ENCODE measurements around the gene UBL5. TPM values are rescaled to one million over a fixed set of nuclear protein-coding genes. Genes with fewer than 3 reads are reported as not detected.

UBL5 gene
- polyA plus RNA-seq, 1 of the 3 experiments (the other 2 are of a cell fraction) = 2,602 TPM

- ChIA-PET POLR2A (no interaction called here), CTCF (no interaction called here)
- TF ChIP-seq RXRA (IDR thresholded peaks at IDR 0.05; ENCODE audit: borderline replicate concordance, low read depth) = no peak
- no peak for TF ChIP-seq FOXJ3 (CRISPR knock-in tag; IDR thresholded peaks at IDR 0.05)
- no peak for TF ChIP-seq TEAD4 (IDR thresholded peaks at IDR 0.05; ENCODE audit: borderline replicate concordance, insufficient read depth)
- no peak for TF ChIP-seq PBX3 (IDR thresholded peaks at IDR 0.05)
- TF ChIP-seq SMC3 (IDR thresholded peaks at IDR 0.05; ENCODE audit: low read depth, low read length) = no peak
- no peak for TF ChIP-seq RAD21 (IDR thresholded peaks at IDR 0.05; ENCODE audit: low read length)
- no peak for TF ChIP-seq ZBTB33 (IDR thresholded peaks at IDR 0.05; ENCODE audit: borderline replicate concordance, low read depth)
- TF ChIP-seq CTCF (IDR thresholded peaks at IDR 0.05) = no peak
- no peak for TF ChIP-seq POLR2AphosphoS5 (IDR thresholded peaks at IDR 0.05; ENCODE audit: low read depth, low read length)
- no peak for TF ChIP-seq MEF2A (IDR thresholded peaks at IDR 0.05; ENCODE audit: borderline replicate concordance, low read depth)
- no peak for TF ChIP-seq FOSL2 (IDR thresholded peaks at IDR 0.05; ENCODE audit: borderline replicate concordance, low read depth)
- no peak for TF ChIP-seq NRF1 (IDR thresholded peaks at IDR 0.05; ENCODE audit: low read depth, low read length)
- TF ChIP-seq GATA2 (CRISPR knock-in tag; IDR thresholded peaks at IDR 0.05) = no peak
- TF ChIP-seq GABPA (IDR thresholded peaks at IDR 0.05; ENCODE audit: low read depth) = no peak
- no peak for TF ChIP-seq USF1 (IDR thresholded peaks at IDR 0.05; ENCODE audit: borderline replicate concordance, low read depth)
- TF ChIP-seq FOXM1 (IDR thresholded peaks at IDR 0.05; ENCODE audit: low read depth) = no peak
- TF ChIP-seq JUND (IDR thresholded peaks at IDR 0.05) = no peak
- TF ChIP-seq EP300 (IDR thresholded peaks at IDR 0.05; ENCODE audit: borderline replicate concordance in 1 of 2, low read depth in 1 of 2, low read length in 1 of 2) = no peak
- TF ChIP-seq RFX5 (IDR thresholded peaks at IDR 0.05; ENCODE audit: low read length) = no peak
- no peak for TF ChIP-seq MXI1 (IDR thresholded peaks at IDR 0.05; ENCODE audit: low read depth, low read length)
- Histone ChIP-seq H3K27ac (ENCODE audit: low read depth in 2 of 2, low read length in 1 of 2) (no peak overlapping the region), H3K27me3 (ENCODE audit: insufficient read depth) (no peaks in the 10 kb centered on the region), H3K9ac (no peak overlapping the region), H2AFZ (ENCODE audit: low read depth) (no peak overlapping the region), H4K20me1 (ENCODE audit: insufficient read depth) (no peaks in the 10 kb centered on the region), H3K4me3 (ENCODE audit: low read depth in 2 of 2, low read length in 1 of 2) (no peak overlapping the region), H3K79me2 (ENCODE audit: insufficient read depth) (no peaks in the 10 kb centered on the region), H3K4me1 (ENCODE audit: control insufficient read depth in 1 of 2, insufficient read depth in 2 of 2, low read depth in 1 of 2, low read length in 1 of 2) (peaks cover 0 to 4% of the 10 kb centered on the region in 2 experiments; a peak in 1 of 4 replicates), H3K9me3 (no peaks in the 10 kb centered on the region), H3K9me2 (no peaks in the 10 kb centered on the region), H3K4me2 (no peak overlapping the region), H3F3A (replicated peaks; ENCODE audit: insufficient read depth) (no peaks in the 10 kb centered on the region), H3K36me3 (replicated peaks in 1 of 2; ENCODE audit: control insufficient read depth in 1 of 2, insufficient read depth in 2 of 2, low read length in 1 of 2) (no peaks in the 10 kb centered on the region)
- no peak for DNase-seq
- 88% methylated on average over 4 of the region's 4 CpGs for whole genome bisulfite sequencing (ENCODE audit: low lambda C conversion rate)
Observed at GRCh38 chr19:9862938-9863337, 35.2 kb downstream of the UBL5 start.
